ENCODE data around the gene BRSK2.
A peak's percentile ranks its signal among the peaks of the same experiment; 100 is the strongest.

Gene BRSK2

GRCh38 chr11:1389103-1389931, 417 bp upstream of the BRSK2 start:
- no peak for TF ChIP-seq CREB1 (IDR thresholded peaks at IDR 0.05; ENCODE audit: low read depth)
- no peak for TF ChIP-seq CEBPB (IDR thresholded peaks at IDR 0.05)
- TF ChIP-seq ZBTB7A (IDR thresholded peaks at IDR 0.05; ENCODE audit: low read depth), result peak; percentile 47; the same call in 1 of the 2 replicates
- TF ChIP-seq MAX (IDR thresholded peaks at IDR 0.05), result peak; percentile 93
- no peak for TF ChIP-seq TAF1 (IDR thresholded peaks at IDR 0.05; ENCODE audit: low read depth)
- TF ChIP-seq REST (IDR thresholded peaks at IDR 0.05; ENCODE audit: low read depth), result no peak
- TF ChIP-seq FOXM1 (IDR thresholded peaks at IDR 0.05; ENCODE audit: borderline replicate concordance, low read depth), result no peak
- TF ChIP-seq RAD21 (IDR thresholded peaks at IDR 0.05; ENCODE audit: low read depth), result peak; percentile 2; the same call in 1 of the 2 replicates
- TF ChIP-seq YY1 (IDR thresholded peaks at IDR 0.05; ENCODE audit: low read depth), result peak; percentile 71
- no peak for TF ChIP-seq NFIC (IDR thresholded peaks at IDR 0.05)
- no peak for TF ChIP-seq EGR1 (IDR thresholded peaks at IDR 0.05)
- no peak for TF ChIP-seq TCF12 (IDR thresholded peaks at IDR 0.05; ENCODE audit: low read depth)
- no peak for TF ChIP-seq USF1 (IDR thresholded peaks at IDR 0.05)
- no peak for TF ChIP-seq TEAD4 (IDR thresholded peaks at IDR 0.05)
- TF ChIP-seq EP300 (IDR thresholded peaks at IDR 0.05; ENCODE audit: borderline replicate concordance), result 0 out of 2 replicates have a peak, but pooled peaks have one; percentile 32

GRCh38 chr11:1390569-1391164, 933 bp downstream of the BRSK2 start:
- peak; percentile 73 for TF ChIP-seq REST (IDR thresholded peaks at IDR 0.05; ENCODE audit: low read depth)
- TF ChIP-seq USF1 (IDR thresholded peaks at IDR 0.05), result no peak

GRCh38 chr11:1391165-1392075, 1.7 kb downstream of the BRSK2 start:
- TF ChIP-seq ZBTB7A (IDR thresholded peaks at IDR 0.05; ENCODE audit: low read depth), result no peak
- TF ChIP-seq MAX (IDR thresholded peaks at IDR 0.05), result no peak

GRCh38 chr11:1392111-1392510, 2.4 kb downstream of the BRSK2 start:
- TF ChIP-seq TAF1 (IDR thresholded peaks at IDR 0.05; ENCODE audit: low read depth) (no peak), RAD21 (IDR thresholded peaks at IDR 0.05; ENCODE audit: low read depth) (no peak), TCF12 (IDR thresholded peaks at IDR 0.05; ENCODE audit: low read depth) (no peak), TEAD4 (IDR thresholded peaks at IDR 0.05) (no peak)

- TF ChIP-seq EP300 (IDR thresholded peaks at IDR 0.05; ENCODE audit: borderline replicate concordance), result no peak
- TF ChIP-seq YY1 (IDR thresholded peaks at IDR 0.05; ENCODE audit: low read depth), result no peak
- no peak for TF ChIP-seq FOXM1 (IDR thresholded peaks at IDR 0.05; ENCODE audit: borderline replicate concordance, low read depth)
- TF ChIP-seq USF1 (IDR thresholded peaks at IDR 0.05), result no peak
- no peak for TF ChIP-seq REST (IDR thresholded peaks at IDR 0.05; ENCODE audit: low read depth)
- no peak for TF ChIP-seq MAX (IDR thresholded peaks at IDR 0.05)
- no peak for TF ChIP-seq TAF1 (IDR thresholded peaks at IDR 0.05; ENCODE audit: low read depth)
- no peak for TF ChIP-seq RAD21 (IDR thresholded peaks at IDR 0.05; ENCODE audit: low read depth)
- TF ChIP-seq ZBTB7A (IDR thresholded peaks at IDR 0.05; ENCODE audit: low read depth), result no peak
- TF ChIP-seq NFIC (IDR thresholded peaks at IDR 0.05), result no peak
- no peak for TF ChIP-seq CEBPB (IDR thresholded peaks at IDR 0.05)
- no peak for TF ChIP-seq TEAD4 (IDR thresholded peaks at IDR 0.05)
- no peak for TF ChIP-seq TCF12 (IDR thresholded peaks at IDR 0.05; ENCODE audit: low read depth)
- no peak for TF ChIP-seq EGR1 (IDR thresholded peaks at IDR 0.05)
- no peak for TF ChIP-seq CREB1 (IDR thresholded peaks at IDR 0.05; ENCODE audit: low read depth)
These were observed 2.8 kb downstream of the BRSK2 start for GRCh38 chr11:1392561-1392960.
